Testis (tissue), 3 donors: ENCODE data around the gene MSMP. TPM values are rescaled to one million over a fixed set of nuclear protein-coding genes. Genes with fewer than 3 reads are reported as not detected.

Experiments
- DNase-seq: peaks from one replicate; pipeline ENCODE4 v3.0.0-alpha.2; 2019
- H3K27ac ChIP-seq, 2 donors: fragments of 200-600 bp; sonication (generic); one replicate each; pipeline ENCODE4 v1.5.1; 2019
- H3K27me3 ChIP-seq: fragments of 200-600 bp; sonication (generic); one replicate; pipeline ENCODE4 v1.5.1; 2019
- H3K36me3 ChIP-seq: fragments of 200-600 bp; sonication (generic); one replicate; pipeline ENCODE4 v1.5.1; 2017; ENCODE audit warnings: low read depth; ENCODE audit errors: missing control alignments
- H3K4me1 ChIP-seq: fragments of 200-600 bp; sonication (generic); one replicate; pipeline ENCODE4 v1.5.1; 2019
- H3K4me3 ChIP-seq, 2 donors: fragments of 200-600 bp; sonication (generic); one replicate each; pipeline ENCODE4 v1.5.1; 2017 to 2019
- H3K9me3 ChIP-seq: fragments of 200-600 bp; sonication (generic); one replicate; pipeline ENCODE4 v1.5.1; 2017
- CTCF ChIP-seq, 3 experiments: fragments of 450-650 bp in 2 of 3; fragments of 200-600 bp in 1 of 3; sonication (generic) in 1 of 3; IDR thresholded peaks; one replicate each; pipeline ENCODE4 v1.5.1; 2016 to 2019; ENCODE audit warnings: antibody characterized with exemption in 3 of 3, mild to moderate bottlenecking in 2 of 3, moderate library complexity in 1 of 3
- POLR2A ChIP-seq: fragments of 450-650 bp; IDR thresholded peaks from one replicate; pipeline ENCODE4 v1.6.1; 2017; ENCODE audit warnings: antibody characterized with exemption, mild to moderate bottlenecking, moderate library complexity
- WGBS, 2 donors: methylation state at CpG; one replicate each; pipeline ENCODE4 v1.1.5; 2018; 5-methylcytosine and 5-hydroxymethylcytosine counted together
- intact Hi-C: fragments of 100-400 bp; cut with DNase I; formaldehyde crosslinking; loops from one replicate; pipeline ENCODE4 v1.15.1; 2023; ENCODE audit warnings: low total_unique reads
- polyA plus RNA-seq: library from polyadenylated mRNA; stranded (reverse); fragments of 350-450 nt; fragmentation: Illumina TruSeq; extraction: RNeasy Lipid Tissue Mini Kit (QIAGEN cat#74804); gene quantifications from one replicate; pipeline ENCODE4 v1.2.3, GENCODE V29; 2014; ENCODE audit warnings: low read depth, low replicate concordance; ENCODE audit not compliant: insufficient read depth
- total RNA-seq, 2 donors: library from RNA; depleted of rRNA; stranded (reverse); fragments of >200 nt; gene quantifications; one replicate each; pipeline ENCODE4 v1.2.3, GENCODE V29; 2016

Gene MSMP
- total and polyA plus RNA-seq, 3 donors from 2014 or later, result 1.7 to 1.9 TPM; not detected in 1

GRCh38 chr9:35774907-35775635 lies 21.0 kb upstream of the MSMP start:
- DNase-seq, result no peak
- TF ChIP-seq CTCF (IDR thresholded peaks at IDR 0.05) (no peak), POLR2A (no peak)
- WGBS, 2 donors, result 33 to 45% methylated on average over 7 of the region's 7 CpGs
- Histone ChIP-seq H3K4me3 (no peak overlapping the region), H3K27ac (peak overlapping the region in 1 of 2 donors; percentile 31), H3K36me3 (no peaks in the 10 kb centered on the region), H3K9me3 (no peaks in the 10 kb centered on the region), H3K4me1 (peaks cover 25% of the 10 kb centered on the region), H3K27me3 (no peaks in the 10 kb centered on the region)
- intact Hi-C loops, result no loop called here

GRCh38 chr9:35771943-35772342 lies 17.9 kb upstream of the MSMP start:
- no peak for DNase-seq
- no peaks in the 10 kb centered on the region for H3K27me3 ChIP-seq
- no peaks in the 10 kb centered on the region for H3K36me3 ChIP-seq
- intact Hi-C loops, result no loop called here
- no peak for TF ChIP-seq POLR2A
- TF ChIP-seq CTCF (IDR thresholded peaks at IDR 0.05), result no peak
- peaks cover 25% of the 10 kb centered on the region for H3K4me1 ChIP-seq
- no peak overlapping the region for H3K27ac ChIP-seq
- H3K4me3 ChIP-seq, result no peak overlapping the region
- no peaks in the 10 kb centered on the region for H3K9me3 ChIP-seq
- 84 to 93% methylated on average over 3 of the region's 3 CpGs for WGBS, 2 donors

GRCh38 chr9:35771534-35771933 lies 17.5 kb upstream of the MSMP start:
- peak; percentile 43 for DNase-seq
- no peaks in the 10 kb centered on the region for H3K36me3 ChIP-seq
- no peak for TF ChIP-seq POLR2A
- TF ChIP-seq CTCF (IDR thresholded peaks at IDR 0.05), result no peak
- H3K4me1 ChIP-seq, result peaks cover 25% of the 10 kb centered on the region
- H3K27me3 ChIP-seq, result no peaks in the 10 kb centered on the region
- peak overlapping the region in 1 of 2 donors; percentile 37 for H3K27ac ChIP-seq
- WGBS, 2 donors, result 46 to 47% methylated on average over 1 of the region's 1 CpG
- no peak overlapping the region for H3K4me3 ChIP-seq
- H3K9me3 ChIP-seq, result no peaks in the 10 kb centered on the region
- intact Hi-C loops, result no loop called here

GRCh38 chr9:35771075-35771433 lies 17.0 kb upstream of the MSMP start:
- 24 to 39% methylated on average over 4 of the region's 4 CpGs for WGBS, 2 donors
- peak overlapping the region in 1 of 2 donors; percentile 37 for H3K27ac ChIP-seq
- no peaks in the 10 kb centered on the region for H3K36me3 ChIP-seq
- peaks cover 25% of the 10 kb centered on the region for H3K4me1 ChIP-seq
- H3K4me3 ChIP-seq, result no peak overlapping the region
- no peaks in the 10 kb centered on the region for H3K27me3 ChIP-seq
- DNase-seq, result peak; percentile 60
- intact Hi-C loops, result no loop called here
- TF ChIP-seq POLR2A, result no peak
- TF ChIP-seq CTCF (IDR thresholded peaks at IDR 0.05), result no peak
- no peaks in the 10 kb centered on the region for H3K9me3 ChIP-seq

GRCh38 chr9:35769763-35770162 lies 15.7 kb upstream of the MSMP start:
- Histone ChIP-seq H3K4me1 (peaks cover 16% of the 10 kb centered on the region), H3K27ac (no peak overlapping the region), H3K36me3 (no peaks in the 10 kb centered on the region), H3K9me3 (no peaks in the 10 kb centered on the region), H3K27me3 (no peaks in the 10 kb centered on the region), H3K4me3 (no peak overlapping the region)
- no peak for TF ChIP-seq POLR2A
- no peak for TF ChIP-seq CTCF (IDR thresholded peaks at IDR 0.05)
- WGBS, 2 donors, result 92 to 97% methylated on average over 1 of the region's 1 CpG
- DNase-seq, result no peak
- intact Hi-C loops, result no loop called here
